ENCODE measurements around the gene ZNF587B. TPM values are rescaled to one million over a fixed set of nuclear protein-coding genes. Genes with fewer than 3 reads are reported as not detected.

Gene ZNF587B
- total RNA-seq, 1 experiment from 2014 or later: 14.1 TPM

DNA sequence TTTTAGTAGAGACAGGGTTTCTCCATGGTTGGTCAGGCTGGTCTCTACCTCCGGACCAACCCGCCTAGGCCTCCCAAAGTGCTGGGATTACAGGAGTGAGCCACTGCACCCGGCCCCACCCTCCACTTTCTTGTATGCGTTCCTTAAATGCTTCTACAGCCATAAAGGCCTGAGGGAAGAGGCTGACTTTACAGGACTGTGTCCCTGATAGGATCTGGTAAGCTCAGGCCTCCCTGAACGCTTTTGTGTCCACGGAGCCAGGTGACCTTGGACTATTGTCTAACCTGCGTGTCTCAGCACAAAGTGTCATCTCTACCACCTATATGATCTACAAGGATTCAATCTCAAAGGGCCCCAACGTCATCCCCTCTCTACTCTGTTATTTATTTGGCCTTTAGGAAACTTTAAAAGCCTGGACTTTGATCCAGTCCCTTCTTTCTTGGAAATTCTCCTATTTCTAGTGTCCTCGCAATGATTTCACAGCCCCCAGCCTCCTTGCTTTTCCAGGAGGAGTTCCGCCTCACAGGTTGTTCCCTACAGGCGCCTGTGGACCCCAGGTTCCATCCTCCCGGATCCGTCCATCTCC is 16.1 kb upstream of the ZNF587B start:
- RAD21 ChIA-PET (ENCODE audit: low non-redundant PET in 1 of 2, low total read pairs in 2 of 2, uncharacterized antibody in 2 of 2, unreplicated experiment in 2 of 2): no interaction called here
- H3K27ac ChIP-seq (ENCODE audit: low read depth, low read length): peak overlapping the region; percentile 58

More for the DNA sequence above, 16.1 kb upstream of the ZNF587B start:
- ATAC-seq: no peak
- TF ChIP-seq CEBPB (IDR thresholded peaks at IDR 0.05; ENCODE audit: low read depth) (no peak), ZFX (IDR thresholded peaks at IDR 0.05) (no peak), ZNF274 (IDR thresholded peaks at IDR 0.05; ENCODE audit: low read depth, low read length) (no peak), SP1 (IDR thresholded peaks at IDR 0.05; ENCODE audit: low read depth) (no peak), ZBTB33 (IDR thresholded peaks at IDR 0.05; ENCODE audit: extremely low read depth, insufficient replicate concordance, low read length) (no peak), EZH2 (IDR thresholded peaks at IDR 0.05) (no peak), ELF1 (IDR thresholded peaks at IDR 0.05; ENCODE audit: borderline replicate concordance, low read depth) (no peak), SRF (IDR thresholded peaks at IDR 0.05; ENCODE audit: low read depth) (no peak), CBX3 (IDR thresholded peaks at IDR 0.05; ENCODE audit: low read depth) (no peak), RAD21 (IDR thresholded peaks at IDR 0.05; ENCODE audit: low read depth) (no peak), EGR1 (IDR thresholded peaks at IDR 0.05; ENCODE audit: low read depth) (no peak), MAX (IDR thresholded peaks at IDR 0.05) (no peak), SIN3A (IDR thresholded peaks at IDR 0.05; ENCODE audit: low read depth) (no peak)
- TF ChIP-seq, protein P1, sequence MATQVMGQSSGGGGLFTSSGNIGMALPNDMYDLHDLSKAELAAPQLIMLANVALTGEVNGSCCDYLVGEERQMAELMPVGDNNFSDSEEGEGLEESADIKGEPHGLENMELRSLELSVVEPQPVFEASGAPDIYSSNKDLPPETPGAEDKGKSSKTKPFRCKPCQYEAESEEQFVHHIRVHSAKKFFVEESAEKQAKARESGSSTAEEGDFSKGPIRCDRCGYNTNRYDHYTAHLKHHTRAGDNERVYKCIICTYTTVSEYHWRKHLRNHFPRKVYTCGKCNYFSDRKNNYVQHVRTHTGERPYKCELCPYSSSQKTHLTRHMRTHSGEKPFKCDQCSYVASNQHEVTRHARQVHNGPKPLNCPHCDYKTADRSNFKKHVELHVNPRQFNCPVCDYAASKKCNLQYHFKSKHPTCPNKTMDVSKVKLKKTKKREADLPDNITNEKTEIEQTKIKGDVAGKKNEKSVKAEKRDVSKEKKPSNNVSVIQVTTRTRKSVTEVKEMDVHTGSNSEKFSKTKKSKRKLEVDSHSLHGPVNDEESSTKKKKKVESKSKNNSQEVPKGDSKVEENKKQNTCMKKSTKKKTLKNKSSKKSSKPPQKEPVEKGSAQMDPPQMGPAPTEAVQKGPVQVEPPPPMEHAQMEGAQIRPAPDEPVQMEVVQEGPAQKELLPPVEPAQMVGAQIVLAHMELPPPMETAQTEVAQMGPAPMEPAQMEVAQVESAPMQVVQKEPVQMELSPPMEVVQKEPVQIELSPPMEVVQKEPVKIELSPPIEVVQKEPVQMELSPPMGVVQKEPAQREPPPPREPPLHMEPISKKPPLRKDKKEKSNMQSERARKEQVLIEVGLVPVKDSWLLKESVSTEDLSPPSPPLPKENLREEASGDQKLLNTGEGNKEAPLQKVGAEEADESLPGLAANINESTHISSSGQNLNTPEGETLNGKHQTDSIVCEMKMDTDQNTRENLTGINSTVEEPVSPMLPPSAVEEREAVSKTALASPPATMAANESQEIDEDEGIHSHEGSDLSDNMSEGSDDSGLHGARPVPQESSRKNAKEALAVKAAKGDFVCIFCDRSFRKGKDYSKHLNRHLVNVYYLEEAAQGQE (IDR thresholded peaks at IDR 0.05; ENCODE audit: low read depth): no peak
- TF ChIP-seq, protein P2, sequence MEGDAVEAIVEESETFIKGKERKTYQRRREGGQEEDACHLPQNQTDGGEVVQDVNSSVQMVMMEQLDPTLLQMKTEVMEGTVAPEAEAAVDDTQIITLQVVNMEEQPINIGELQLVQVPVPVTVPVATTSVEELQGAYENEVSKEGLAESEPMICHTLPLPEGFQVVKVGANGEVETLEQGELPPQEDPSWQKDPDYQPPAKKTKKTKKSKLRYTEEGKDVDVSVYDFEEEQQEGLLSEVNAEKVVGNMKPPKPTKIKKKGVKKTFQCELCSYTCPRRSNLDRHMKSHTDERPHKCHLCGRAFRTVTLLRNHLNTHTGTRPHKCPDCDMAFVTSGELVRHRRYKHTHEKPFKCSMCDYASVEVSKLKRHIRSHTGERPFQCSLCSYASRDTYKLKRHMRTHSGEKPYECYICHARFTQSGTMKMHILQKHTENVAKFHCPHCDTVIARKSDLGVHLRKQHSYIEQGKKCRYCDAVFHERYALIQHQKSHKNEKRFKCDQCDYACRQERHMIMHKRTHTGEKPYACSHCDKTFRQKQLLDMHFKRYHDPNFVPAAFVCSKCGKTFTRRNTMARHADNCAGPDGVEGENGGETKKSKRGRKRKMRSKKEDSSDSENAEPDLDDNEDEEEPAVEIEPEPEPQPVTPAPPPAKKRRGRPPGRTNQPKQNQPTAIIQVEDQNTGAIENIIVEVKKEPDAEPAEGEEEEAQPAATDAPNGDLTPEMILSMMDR (IDR thresholded peaks at IDR 0.05 in 2 of 3, conservative IDR thresholded peaks at IDR 0.05 in 1 of 3; ENCODE audit: borderline replicate concordance in 1 of 3, insufficient read depth in 1 of 3, low read depth in 2 of 3, low read length in 2 of 3): no peak
- Histone ChIP-seq H3K9me3 (ENCODE audit: control insufficient read depth in 1 of 2, insufficient read depth in 1 of 2, low read depth in 1 of 2, low read length in 2 of 2) (no peaks in the 10 kb centered on the region), H2AFZ (ENCODE audit: low read depth, low read length, poor library complexity, severe bottlenecking) (no peak overlapping the region), H3K79me2 (ENCODE audit: insufficient read depth, low read length) (peaks cover 26% of the 10 kb centered on the region), H3K4me3 (replicated peaks in 1 of 2; ENCODE audit: low read depth in 1 of 2, low read length in 2 of 2) (peak overlapping the region; percentile 97), H3K4me1 (ENCODE audit: control insufficient read depth in 1 of 2, insufficient read depth in 2 of 2, low read length in 2 of 2) (peaks cover 0 to 17% of the 10 kb centered on the region in 2 experiments; a peak in 2 of 4 replicates), H3K36me3 (ENCODE audit: control insufficient read depth in 1 of 2, insufficient read depth in 2 of 2, low read length in 2 of 2) (peaks cover 0 to 14% of the 10 kb centered on the region in 2 experiments; a peak in 3 of 4 replicates), H3K9ac (ENCODE audit: low read length) (peak overlapping the region; percentile 93), H3K27me3 (ENCODE audit: insufficient read depth, low read length) (no peaks in the 10 kb centered on the region), H3K4me2 (ENCODE audit: low read length) (peak overlapping the region; percentile 81), H3K9me2 (ENCODE audit: insufficient read depth) (no peaks in the 10 kb centered on the region), H4K20me1 (ENCODE audit: insufficient read depth) (no peaks in the 10 kb centered on the region)
- intact Hi-C loops (cut with micrococcal nuclease): no loop called here
- POLR2A ChIA-PET: interaction anchor here (1.5 kb wide), 1 partner anchor 45 kb away, joined by 3 read pairs; the partner anchor contains the start of gene ZNF586
- DNase-seq (ENCODE audit: low read depth, low spot score): no peak
- no TSS peak for BruUV-seq (replicated peaks)
- CTCF ChIA-PET: no interaction called here
